ENCODE results near the gene MVP.

DNA sequence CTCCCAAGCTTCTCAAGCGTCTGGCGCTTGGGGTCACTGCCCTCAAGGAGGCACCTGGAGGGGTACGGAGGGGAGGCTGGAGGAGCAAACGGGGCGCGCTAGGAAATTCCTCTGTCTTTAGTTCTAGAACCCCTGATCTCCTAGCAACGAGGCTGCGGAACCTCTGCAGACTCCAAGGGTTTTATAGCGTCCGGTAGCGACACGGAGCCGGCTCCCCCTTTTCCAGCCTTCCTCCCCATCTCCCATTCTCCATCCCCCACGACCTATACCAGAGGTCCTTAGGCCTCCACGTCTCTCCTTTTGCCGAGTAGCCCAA lies 43.4 kb downstream of the MVP start:
- no peak for TF ChIP-seq POLR2A (IDR thresholded peaks at IDR 0.05; ENCODE audit: borderline replicate concordance, extremely low read depth, insufficient read depth, insufficient read length)
- TF ChIP-seq SP1 (IDR thresholded peaks at IDR 0.05; ENCODE audit: low read depth), result no peak
- TF ChIP-seq, protein P1, sequence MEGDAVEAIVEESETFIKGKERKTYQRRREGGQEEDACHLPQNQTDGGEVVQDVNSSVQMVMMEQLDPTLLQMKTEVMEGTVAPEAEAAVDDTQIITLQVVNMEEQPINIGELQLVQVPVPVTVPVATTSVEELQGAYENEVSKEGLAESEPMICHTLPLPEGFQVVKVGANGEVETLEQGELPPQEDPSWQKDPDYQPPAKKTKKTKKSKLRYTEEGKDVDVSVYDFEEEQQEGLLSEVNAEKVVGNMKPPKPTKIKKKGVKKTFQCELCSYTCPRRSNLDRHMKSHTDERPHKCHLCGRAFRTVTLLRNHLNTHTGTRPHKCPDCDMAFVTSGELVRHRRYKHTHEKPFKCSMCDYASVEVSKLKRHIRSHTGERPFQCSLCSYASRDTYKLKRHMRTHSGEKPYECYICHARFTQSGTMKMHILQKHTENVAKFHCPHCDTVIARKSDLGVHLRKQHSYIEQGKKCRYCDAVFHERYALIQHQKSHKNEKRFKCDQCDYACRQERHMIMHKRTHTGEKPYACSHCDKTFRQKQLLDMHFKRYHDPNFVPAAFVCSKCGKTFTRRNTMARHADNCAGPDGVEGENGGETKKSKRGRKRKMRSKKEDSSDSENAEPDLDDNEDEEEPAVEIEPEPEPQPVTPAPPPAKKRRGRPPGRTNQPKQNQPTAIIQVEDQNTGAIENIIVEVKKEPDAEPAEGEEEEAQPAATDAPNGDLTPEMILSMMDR (IDR thresholded peaks at IDR 0.05 in 2 of 3, conservative IDR thresholded peaks at IDR 0.05 in 1 of 3; ENCODE audit: borderline replicate concordance in 1 of 3, insufficient read depth in 1 of 3, low read depth in 2 of 3, low read length in 2 of 3), result no peak
- TF ChIP-seq, protein P2, sequence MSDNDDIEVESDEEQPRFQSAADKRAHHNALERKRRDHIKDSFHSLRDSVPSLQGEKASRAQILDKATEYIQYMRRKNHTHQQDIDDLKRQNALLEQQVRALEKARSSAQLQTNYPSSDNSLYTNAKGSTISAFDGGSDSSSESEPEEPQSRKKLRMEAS (IDR thresholded peaks at IDR 0.05), result no peak
- no peak for TF ChIP-seq EZH2phosphoT487 (IDR thresholded peaks at IDR 0.05; ENCODE audit: borderline replicate concordance)
- TF ChIP-seq, protein P3, sequence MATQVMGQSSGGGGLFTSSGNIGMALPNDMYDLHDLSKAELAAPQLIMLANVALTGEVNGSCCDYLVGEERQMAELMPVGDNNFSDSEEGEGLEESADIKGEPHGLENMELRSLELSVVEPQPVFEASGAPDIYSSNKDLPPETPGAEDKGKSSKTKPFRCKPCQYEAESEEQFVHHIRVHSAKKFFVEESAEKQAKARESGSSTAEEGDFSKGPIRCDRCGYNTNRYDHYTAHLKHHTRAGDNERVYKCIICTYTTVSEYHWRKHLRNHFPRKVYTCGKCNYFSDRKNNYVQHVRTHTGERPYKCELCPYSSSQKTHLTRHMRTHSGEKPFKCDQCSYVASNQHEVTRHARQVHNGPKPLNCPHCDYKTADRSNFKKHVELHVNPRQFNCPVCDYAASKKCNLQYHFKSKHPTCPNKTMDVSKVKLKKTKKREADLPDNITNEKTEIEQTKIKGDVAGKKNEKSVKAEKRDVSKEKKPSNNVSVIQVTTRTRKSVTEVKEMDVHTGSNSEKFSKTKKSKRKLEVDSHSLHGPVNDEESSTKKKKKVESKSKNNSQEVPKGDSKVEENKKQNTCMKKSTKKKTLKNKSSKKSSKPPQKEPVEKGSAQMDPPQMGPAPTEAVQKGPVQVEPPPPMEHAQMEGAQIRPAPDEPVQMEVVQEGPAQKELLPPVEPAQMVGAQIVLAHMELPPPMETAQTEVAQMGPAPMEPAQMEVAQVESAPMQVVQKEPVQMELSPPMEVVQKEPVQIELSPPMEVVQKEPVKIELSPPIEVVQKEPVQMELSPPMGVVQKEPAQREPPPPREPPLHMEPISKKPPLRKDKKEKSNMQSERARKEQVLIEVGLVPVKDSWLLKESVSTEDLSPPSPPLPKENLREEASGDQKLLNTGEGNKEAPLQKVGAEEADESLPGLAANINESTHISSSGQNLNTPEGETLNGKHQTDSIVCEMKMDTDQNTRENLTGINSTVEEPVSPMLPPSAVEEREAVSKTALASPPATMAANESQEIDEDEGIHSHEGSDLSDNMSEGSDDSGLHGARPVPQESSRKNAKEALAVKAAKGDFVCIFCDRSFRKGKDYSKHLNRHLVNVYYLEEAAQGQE (IDR thresholded peaks at IDR 0.05; ENCODE audit: low read depth), result no peak
- TF ChIP-seq SRF (IDR thresholded peaks at IDR 0.05; ENCODE audit: low read depth), result no peak
- no peak for TF ChIP-seq SIN3A (IDR thresholded peaks at IDR 0.05; ENCODE audit: low read depth)
- no peak for TF ChIP-seq EZH2 (IDR thresholded peaks at IDR 0.05)
- TF ChIP-seq, protein P4, sequence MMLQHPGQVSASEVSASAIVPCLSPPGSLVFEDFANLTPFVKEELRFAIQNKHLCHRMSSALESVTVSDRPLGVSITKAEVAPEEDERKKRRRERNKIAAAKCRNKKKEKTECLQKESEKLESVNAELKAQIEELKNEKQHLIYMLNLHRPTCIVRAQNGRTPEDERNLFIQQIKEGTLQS (IDR thresholded peaks at IDR 0.05), result no peak
- TF ChIP-seq POLR2AphosphoS5 (IDR thresholded peaks at IDR 0.05; ENCODE audit: low read depth, low read length), result no peak
- no peak; the same call in 1 of the 2 replicates for TF ChIP-seq RAD21 (IDR thresholded peaks at IDR 0.05; ENCODE audit: low read depth)
- TF ChIP-seq FOSL1 (IDR thresholded peaks at IDR 0.05; ENCODE audit: low read depth), result no peak
- no peak for TF ChIP-seq ZFX (IDR thresholded peaks at IDR 0.05)

All from HCT116 (cell line).